ENCODE data around the gene LRRC14B.

Gene LRRC14B

GRCh38 chr5:147751-148150 lies 43.5 kb upstream of the LRRC14B start:
- Histone ChIP-seq H3K36me3 (ENCODE audit: control insufficient read depth, low read length) (no peaks in the 10 kb centered on the region), H3F3A (ENCODE audit: control insufficient read depth, insufficient read depth) (no peaks in the 10 kb centered on the region), H3K4me3 (ENCODE audit: low read length) (no peak overlapping the region)

DNA sequence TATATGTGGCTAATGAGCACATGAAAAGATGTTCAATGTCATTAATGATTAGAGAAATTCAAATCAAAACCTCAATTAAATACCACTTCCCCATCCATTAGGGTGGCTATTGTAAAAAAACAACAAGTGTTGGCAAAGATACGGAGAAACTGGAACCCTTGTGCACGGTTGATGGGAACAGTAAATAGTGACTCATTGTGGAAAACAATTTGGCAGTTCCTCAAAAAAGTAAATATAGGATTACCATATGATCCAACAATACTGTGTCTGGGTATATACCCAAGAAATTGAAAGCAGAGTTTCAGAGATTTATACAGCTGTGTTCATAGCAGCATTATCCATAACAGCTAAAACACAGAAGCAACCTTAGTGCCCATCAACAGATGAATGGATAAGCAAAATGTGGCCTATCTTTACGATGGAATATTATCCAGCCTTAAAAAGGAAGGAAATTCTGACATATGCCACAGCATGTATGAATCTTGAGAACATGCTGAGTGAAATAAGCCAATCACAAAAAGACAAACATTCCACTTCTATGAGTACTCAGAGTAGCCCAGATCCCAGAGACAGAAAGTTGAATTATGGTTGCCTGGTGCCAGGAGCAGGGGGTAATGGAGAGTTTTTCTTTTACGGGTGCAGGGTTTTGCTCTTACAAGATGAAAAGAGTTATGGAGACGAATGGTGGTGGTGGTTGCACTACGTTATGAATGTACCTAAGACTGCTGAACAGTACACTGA lies 41.4 kb upstream of the LRRC14B start:
- H3K4me2 ChIP-seq (ENCODE audit: low read length), result no peak overlapping the region
- TF ChIP-seq EZH2phosphoT487 (IDR thresholded peaks at IDR 0.05; ENCODE audit: borderline replicate concordance, low read length), result no peak
- TF ChIP-seq, protein P1, sequence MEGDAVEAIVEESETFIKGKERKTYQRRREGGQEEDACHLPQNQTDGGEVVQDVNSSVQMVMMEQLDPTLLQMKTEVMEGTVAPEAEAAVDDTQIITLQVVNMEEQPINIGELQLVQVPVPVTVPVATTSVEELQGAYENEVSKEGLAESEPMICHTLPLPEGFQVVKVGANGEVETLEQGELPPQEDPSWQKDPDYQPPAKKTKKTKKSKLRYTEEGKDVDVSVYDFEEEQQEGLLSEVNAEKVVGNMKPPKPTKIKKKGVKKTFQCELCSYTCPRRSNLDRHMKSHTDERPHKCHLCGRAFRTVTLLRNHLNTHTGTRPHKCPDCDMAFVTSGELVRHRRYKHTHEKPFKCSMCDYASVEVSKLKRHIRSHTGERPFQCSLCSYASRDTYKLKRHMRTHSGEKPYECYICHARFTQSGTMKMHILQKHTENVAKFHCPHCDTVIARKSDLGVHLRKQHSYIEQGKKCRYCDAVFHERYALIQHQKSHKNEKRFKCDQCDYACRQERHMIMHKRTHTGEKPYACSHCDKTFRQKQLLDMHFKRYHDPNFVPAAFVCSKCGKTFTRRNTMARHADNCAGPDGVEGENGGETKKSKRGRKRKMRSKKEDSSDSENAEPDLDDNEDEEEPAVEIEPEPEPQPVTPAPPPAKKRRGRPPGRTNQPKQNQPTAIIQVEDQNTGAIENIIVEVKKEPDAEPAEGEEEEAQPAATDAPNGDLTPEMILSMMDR (IDR thresholded peaks at IDR 0.05; ENCODE audit: low read depth, low read length, poor library complexity, severe bottlenecking), result no peak
- H3K27ac ChIP-seq (ENCODE audit: low read depth, low read length), result no peak overlapping the region
- H3K27me3 ChIP-seq (ENCODE audit: control insufficient read depth, low read length), result no peaks in the 10 kb centered on the region
- no peaks in the 10 kb centered on the region for H3F3A ChIP-seq (ENCODE audit: control insufficient read depth, insufficient read depth)
- no peaks in the 10 kb centered on the region for H3K4me1 ChIP-seq (ENCODE audit: control insufficient read depth, low read length)
- H3K9me2 ChIP-seq (replicated peaks; ENCODE audit: control insufficient read depth, low read length), result no peaks in the 10 kb centered on the region
- no peaks in the 10 kb centered on the region for H3K36me3 ChIP-seq (ENCODE audit: control insufficient read depth, low read length)
- H3K4me3 ChIP-seq (ENCODE audit: low read length), result no peak overlapping the region
- no peaks in the 10 kb centered on the region for H4K20me1 ChIP-seq (ENCODE audit: control insufficient read depth, insufficient read depth, low read depth, low read length)
- peaks cover 15% of the 10 kb centered on the region for H3K9me3 ChIP-seq (ENCODE audit: control insufficient read depth, insufficient read depth, low read length)
- no peaks in the 10 kb centered on the region for H3K79me2 ChIP-seq (ENCODE audit: control insufficient read depth, low read length)

More at GRCh38 chr5:147751-148150, 43.5 kb upstream of the LRRC14B start:
- no peak overlapping the region for H3K4me2 ChIP-seq (ENCODE audit: low read length)
- no peaks in the 10 kb centered on the region for H3K9me2 ChIP-seq (replicated peaks; ENCODE audit: control insufficient read depth, low read length)
- H3K4me1 ChIP-seq (ENCODE audit: control insufficient read depth, low read length), result no peaks in the 10 kb centered on the region
- H3K9me3 ChIP-seq (ENCODE audit: control insufficient read depth, insufficient read depth, low read length), result peaks cover 15% of the 10 kb centered on the region
- no peak overlapping the region for H3K27ac ChIP-seq (ENCODE audit: low read depth, low read length)
- no peaks in the 10 kb centered on the region for H3K27me3 ChIP-seq (ENCODE audit: control insufficient read depth, low read length)
- TF ChIP-seq EZH2phosphoT487 (IDR thresholded peaks at IDR 0.05; ENCODE audit: borderline replicate concordance, low read length), result no peak
- TF ChIP-seq, protein P1 (IDR thresholded peaks at IDR 0.05; ENCODE audit: low read depth, low read length, poor library complexity, severe bottlenecking), result no peak
- H3K79me2 ChIP-seq (ENCODE audit: control insufficient read depth, low read length), result no peaks in the 10 kb centered on the region
- no peaks in the 10 kb centered on the region for H4K20me1 ChIP-seq (ENCODE audit: control insufficient read depth, insufficient read depth, low read depth, low read length)

DNA sequence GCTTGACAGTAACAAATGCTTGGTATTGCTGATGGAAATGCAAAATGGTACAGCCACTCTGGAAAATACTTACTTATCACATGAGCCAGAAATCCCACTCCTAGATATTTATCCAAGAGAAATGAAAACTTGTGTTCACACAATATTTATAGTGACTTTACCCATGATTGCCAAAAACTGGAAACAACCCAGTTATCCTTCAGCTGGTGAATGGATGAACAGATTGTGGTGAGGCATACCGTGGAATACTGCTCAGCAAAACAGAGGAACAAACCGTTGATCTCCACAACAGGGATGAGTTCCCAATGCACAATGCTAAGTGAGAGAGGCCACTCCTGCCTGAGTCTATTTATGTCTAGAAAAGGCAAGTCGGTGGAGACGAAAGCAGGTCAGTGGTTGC lies 40.5 kb upstream of the LRRC14B start:
- H3F3A ChIP-seq (ENCODE audit: control insufficient read depth, insufficient read depth), result no peaks in the 10 kb centered on the region
- H4K20me1 ChIP-seq (ENCODE audit: control insufficient read depth, insufficient read depth, low read depth, low read length), result no peaks in the 10 kb centered on the region
- H3K27me3 ChIP-seq (ENCODE audit: control insufficient read depth, low read length), result no peaks in the 10 kb centered on the region
- no peaks in the 10 kb centered on the region for H3K36me3 ChIP-seq (ENCODE audit: control insufficient read depth, low read length)
- no peaks in the 10 kb centered on the region for H3K4me1 ChIP-seq (ENCODE audit: control insufficient read depth, low read length)
- H3K9me3 ChIP-seq (ENCODE audit: control insufficient read depth, insufficient read depth, low read length), result peaks cover 15% of the 10 kb centered on the region
- H3K4me2 ChIP-seq (ENCODE audit: low read length), result no peak overlapping the region
- TF ChIP-seq EZH2phosphoT487 (IDR thresholded peaks at IDR 0.05; ENCODE audit: borderline replicate concordance, low read length), result no peak
- TF ChIP-seq, protein P1 (IDR thresholded peaks at IDR 0.05; ENCODE audit: low read depth, low read length, poor library complexity, severe bottlenecking), result no peak
- H3K27ac ChIP-seq (ENCODE audit: low read depth, low read length), result no peak overlapping the region
- no peaks in the 10 kb centered on the region for H3K79me2 ChIP-seq (ENCODE audit: control insufficient read depth, low read length)
- H3K9me2 ChIP-seq (replicated peaks; ENCODE audit: control insufficient read depth, low read length), result no peaks in the 10 kb centered on the region
- no peak overlapping the region for H3K4me3 ChIP-seq (ENCODE audit: low read length)

Measured in DOHH2 (cell line).